Right lobe of liver (tissue), 4 donors: Measurements from ENCODE around the gene SAMD11.

Experiments
- CTCF ChIP-seq, 4 donors: fragments of 200-600 bp in 3 of 4; fragments of 450-650 bp in 1 of 4; IDR thresholded peaks; one replicate each; pipeline versions ENCODE4 v1.5.1 to v1.8.0; 2016 to 2022; ENCODE audit warnings: antibody characterized with exemption in 4 of 4, mild to moderate bottlenecking in 2 of 4
- POLR2A ChIP-seq: fragments of 450-650 bp; IDR thresholded peaks from one replicate; pipeline ENCODE4 v1.6.1; 2017; ENCODE audit warnings: antibody characterized with exemption, mild to moderate bottlenecking
- donor health status: DM: no; HTN: no; CAD: no.
- donor health status: DM: no; HTN: no; CAD: no.
- donor health status: DM: no; HTN: yes; CAD: no.

GRCh38 chr1:914891-915280 is 8.8 kb upstream of the SAMD11 start:
- TF ChIP-seq CTCF (IDR thresholded peaks at IDR 0.05) (no peak), POLR2A (no peak)
